ENCODE measurements around the gene SIGLEC9. TPM values are rescaled to one million over a fixed set of nuclear protein-coding genes. Genes with fewer than 3 reads are reported as not detected.

Gene SIGLEC9
- total RNA-seq, 1 experiment from 2014 or later, result not detected

GRCh38 chr19:51103926-51104341, 20.8 kb upstream of the SIGLEC9 start:
- no peak overlapping the region for H3K4me2 ChIP-seq (ENCODE audit: low read length)

More at GRCh38 chr19:51103926-51104341, 20.8 kb upstream of the SIGLEC9 start:
- Histone ChIP-seq H3K4me1 (ENCODE audit: control insufficient read depth in 1 of 2, insufficient read depth in 2 of 2, low read length in 2 of 2) (peaks cover 9 to 14% of the 10 kb centered on the region in 2 experiments), H3K9me3 (ENCODE audit: control insufficient read depth in 1 of 2, insufficient read depth in 1 of 2, low read depth in 1 of 2, low read length in 2 of 2) (no peaks in the 10 kb centered on the region), H3K36me3 (ENCODE audit: control insufficient read depth in 1 of 2, insufficient read depth in 2 of 2, low read length in 2 of 2) (peaks cover 6 to 18% of the 10 kb centered on the region in 2 experiments; a peak in 3 of 4 replicates), H3K27ac (ENCODE audit: low read depth, low read length) (no peak overlapping the region), H3K79me2 (ENCODE audit: insufficient read depth, low read length) (peaks cover 44% of the 10 kb centered on the region), H3K4me3 (replicated peaks in 1 of 2; ENCODE audit: low read depth in 1 of 2, low read length in 2 of 2) (no peak overlapping the region), H4K20me1 (ENCODE audit: insufficient read depth) (no peaks in the 10 kb centered on the region), H3K9ac (ENCODE audit: low read length) (no peak overlapping the region), H3K27me3 (ENCODE audit: insufficient read depth, low read length) (no peaks in the 10 kb centered on the region), H2AFZ (ENCODE audit: low read depth, low read length, poor library complexity, severe bottlenecking) (no peak overlapping the region), H3K9me2 (ENCODE audit: insufficient read depth) (no peaks in the 10 kb centered on the region)
- no peak for TF ChIP-seq SP1 (IDR thresholded peaks at IDR 0.05; ENCODE audit: low read depth)
- TF ChIP-seq, protein P1, sequence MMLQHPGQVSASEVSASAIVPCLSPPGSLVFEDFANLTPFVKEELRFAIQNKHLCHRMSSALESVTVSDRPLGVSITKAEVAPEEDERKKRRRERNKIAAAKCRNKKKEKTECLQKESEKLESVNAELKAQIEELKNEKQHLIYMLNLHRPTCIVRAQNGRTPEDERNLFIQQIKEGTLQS (IDR thresholded peaks at IDR 0.05), result no peak
- TF ChIP-seq, protein P2, sequence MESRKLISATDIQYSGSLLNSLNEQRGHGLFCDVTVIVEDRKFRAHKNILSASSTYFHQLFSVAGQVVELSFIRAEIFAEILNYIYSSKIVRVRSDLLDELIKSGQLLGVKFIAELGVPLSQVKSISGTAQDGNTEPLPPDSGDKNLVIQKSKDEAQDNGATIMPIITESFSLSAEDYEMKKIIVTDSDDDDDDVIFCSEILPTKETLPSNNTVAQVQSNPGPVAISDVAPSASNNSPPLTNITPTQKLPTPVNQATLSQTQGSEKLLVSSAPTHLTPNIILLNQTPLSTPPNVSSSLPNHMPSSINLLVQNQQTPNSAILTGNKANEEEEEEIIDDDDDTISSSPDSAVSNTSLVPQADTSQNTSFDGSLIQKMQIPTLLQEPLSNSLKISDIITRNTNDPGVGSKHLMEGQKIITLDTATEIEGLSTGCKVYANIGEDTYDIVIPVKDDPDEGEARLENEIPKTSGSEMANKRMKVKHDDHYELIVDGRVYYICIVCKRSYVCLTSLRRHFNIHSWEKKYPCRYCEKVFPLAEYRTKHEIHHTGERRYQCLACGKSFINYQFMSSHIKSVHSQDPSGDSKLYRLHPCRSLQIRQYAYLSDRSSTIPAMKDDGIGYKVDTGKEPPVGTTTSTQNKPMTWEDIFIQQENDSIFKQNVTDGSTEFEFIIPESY (IDR thresholded peaks at IDR 0.05; ENCODE audit: extremely low read depth, insufficient replicate concordance, low read length), result no peak
- TF ChIP-seq, protein P3, sequence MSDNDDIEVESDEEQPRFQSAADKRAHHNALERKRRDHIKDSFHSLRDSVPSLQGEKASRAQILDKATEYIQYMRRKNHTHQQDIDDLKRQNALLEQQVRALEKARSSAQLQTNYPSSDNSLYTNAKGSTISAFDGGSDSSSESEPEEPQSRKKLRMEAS (IDR thresholded peaks at IDR 0.05), result no peak
- TF ChIP-seq EZH2phosphoT487 (IDR thresholded peaks at IDR 0.05; ENCODE audit: borderline replicate concordance), result no peak
- no peak for TF ChIP-seq EGR1 (IDR thresholded peaks at IDR 0.05; ENCODE audit: low read depth)
- no peak for TF ChIP-seq ZNF274 (IDR thresholded peaks at IDR 0.05; ENCODE audit: low read depth, low read length)
- TF ChIP-seq ZFX (IDR thresholded peaks at IDR 0.05), result no peak
- ChIA-PET POLR2A (no interaction called here), RAD21 (ENCODE audit: low non-redundant PET in 1 of 2, low total read pairs in 2 of 2, uncharacterized antibody in 2 of 2, unreplicated experiment in 2 of 2) (no interaction called here), CTCF (no interaction called here)
- ATAC-seq (no peak), DNase-seq (ENCODE audit: low read depth, low spot score) (no peak)
- intact Hi-C loops (cut with micrococcal nuclease), result no loop called here
- no TSS peak for BruUV-seq (replicated peaks)

All from HCT116 (cell line).